Tibial nerve (tissue), 3 donors: ENCODE data around the gene MRPS27.

ENCODE experiments used
- CTCF ChIP-seq, 5 experiments: fragments of 200-600 bp in 3 of 5; fragments of 450-650 bp in 2 of 5; sonication (generic) in 3 of 5; IDR thresholded peaks; one replicate each; pipeline ENCODE4 v1.5.1; 2016 to 2019; ENCODE audit warnings: antibody characterized with exemption in 5 of 5, mild to moderate bottlenecking in 3 of 5, moderate library complexity in 2 of 5
- POLR2A ChIP-seq, 2 donors: fragments of 450-650 bp; IDR thresholded peaks; one replicate each; pipeline ENCODE4 v1.6.1; 2017; ENCODE audit warnings: antibody characterized with exemption in 2 of 2, mild to moderate bottlenecking in 2 of 2, moderate library complexity in 2 of 2

GRCh38 chr5:72270037-72270436 is 50.0 kb downstream of the MRPS27 start:
- TF ChIP-seq CTCF (IDR thresholded peaks at IDR 0.05) (no peak), POLR2A (IDR thresholded peaks at IDR 0.05) (no peak)
